ENCODE measurements around the gene N4BP3.
"Not testable (repeated sequence)": the region's sequence is repeated elsewhere in the genome, so short reads cannot be mapped to it uniquely, and the experiment has no call there.

The N4BP3 gene, protein sequence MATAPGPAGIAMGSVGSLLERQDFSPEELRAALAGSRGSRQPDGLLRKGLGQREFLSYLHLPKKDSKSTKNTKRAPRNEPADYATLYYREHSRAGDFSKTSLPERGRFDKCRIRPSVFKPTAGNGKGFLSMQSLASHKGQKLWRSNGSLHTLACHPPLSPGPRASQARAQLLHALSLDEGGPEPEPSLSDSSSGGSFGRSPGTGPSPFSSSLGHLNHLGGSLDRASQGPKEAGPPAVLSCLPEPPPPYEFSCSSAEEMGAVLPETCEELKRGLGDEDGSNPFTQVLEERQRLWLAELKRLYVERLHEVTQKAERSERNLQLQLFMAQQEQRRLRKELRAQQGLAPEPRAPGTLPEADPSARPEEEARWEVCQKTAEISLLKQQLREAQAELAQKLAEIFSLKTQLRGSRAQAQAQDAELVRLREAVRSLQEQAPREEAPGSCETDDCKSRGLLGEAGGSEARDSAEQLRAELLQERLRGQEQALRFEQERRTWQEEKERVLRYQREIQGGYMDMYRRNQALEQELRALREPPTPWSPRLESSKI

DNA sequence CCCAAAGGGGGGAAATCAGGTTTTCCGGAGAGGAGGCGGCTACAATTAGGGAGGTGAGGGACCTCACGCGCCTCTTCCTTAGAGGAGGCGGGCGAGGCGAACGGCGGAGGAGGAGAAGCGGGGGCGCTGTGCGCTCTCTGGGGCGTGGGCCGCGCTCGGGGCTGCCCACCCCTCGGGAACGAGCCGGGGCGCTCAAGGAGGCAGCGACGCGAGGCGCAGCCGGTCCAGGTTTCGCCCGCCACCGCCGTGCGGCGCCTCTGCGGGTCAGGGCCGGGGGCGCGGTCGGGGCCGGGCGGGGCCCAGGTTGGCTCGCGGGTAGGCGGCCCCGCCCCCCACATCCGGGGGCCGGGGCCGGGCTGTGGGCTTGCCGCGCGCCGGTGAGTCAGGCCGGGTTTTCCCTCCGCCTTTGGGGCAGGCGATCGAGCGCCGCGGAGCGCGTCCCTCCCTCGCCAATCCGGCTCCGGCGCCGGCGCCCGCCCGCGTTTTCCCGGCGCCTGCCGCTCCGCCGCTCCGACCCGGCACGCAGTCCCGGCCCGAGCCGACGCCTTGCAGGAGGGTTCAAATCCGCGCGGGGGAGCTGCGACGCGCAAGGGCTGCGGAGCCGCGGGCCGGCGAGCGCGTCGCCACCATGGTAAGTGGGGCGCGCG lies at the start of gene N4BP3:
N4BP3 (plus strand) TSS at position 392 of the 647 bp plus-strand sequence. CDS start 6,052 bp downstream, outside the sequence.
- DNase-seq (ENCODE audit: low read depth): no peak

DNA sequence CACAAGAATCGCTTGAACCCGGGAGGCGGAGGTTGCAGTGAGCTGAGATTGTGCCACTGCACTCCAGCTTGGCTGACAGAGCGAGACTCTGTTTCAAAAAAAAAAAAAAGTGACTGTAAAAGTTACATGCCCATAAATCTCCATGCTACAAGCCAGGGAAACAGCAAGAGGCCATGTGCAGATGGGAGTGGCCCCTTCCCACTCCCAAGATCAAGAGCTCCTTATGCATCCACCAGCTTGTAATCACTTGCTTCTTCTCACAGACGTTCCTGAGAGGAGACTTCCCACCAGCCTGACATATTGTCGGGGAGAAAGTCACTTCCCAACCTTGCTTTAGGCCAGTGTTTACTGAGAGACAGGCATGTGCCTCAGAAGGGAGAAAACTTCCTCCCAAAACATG lies 45.6 kb upstream of the N4BP3 start:
- no peak for DNase-seq (ENCODE audit: low read depth)

DNA sequence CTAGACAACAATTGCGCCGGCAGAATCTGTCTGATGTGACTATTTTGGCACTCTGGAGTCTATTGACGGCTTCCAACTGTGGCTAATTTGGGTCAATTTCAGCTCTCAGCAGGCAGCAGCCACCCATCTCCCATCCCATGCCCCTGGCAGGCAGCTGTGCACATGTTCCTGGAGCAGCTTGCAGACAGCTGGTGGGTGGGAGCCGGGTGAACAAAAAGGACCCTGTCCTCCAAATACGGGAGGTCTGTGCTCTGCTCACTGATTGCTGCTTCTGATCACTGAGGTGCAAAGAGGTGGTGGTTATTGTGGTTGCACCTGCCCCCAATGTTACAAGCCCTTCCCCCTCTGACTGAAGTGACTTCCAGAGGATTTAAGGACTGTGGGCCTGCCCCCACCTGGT lies 45.0 kb upstream of the N4BP3 start:
- no peak for DNase-seq (ENCODE audit: low read depth)

DNA sequence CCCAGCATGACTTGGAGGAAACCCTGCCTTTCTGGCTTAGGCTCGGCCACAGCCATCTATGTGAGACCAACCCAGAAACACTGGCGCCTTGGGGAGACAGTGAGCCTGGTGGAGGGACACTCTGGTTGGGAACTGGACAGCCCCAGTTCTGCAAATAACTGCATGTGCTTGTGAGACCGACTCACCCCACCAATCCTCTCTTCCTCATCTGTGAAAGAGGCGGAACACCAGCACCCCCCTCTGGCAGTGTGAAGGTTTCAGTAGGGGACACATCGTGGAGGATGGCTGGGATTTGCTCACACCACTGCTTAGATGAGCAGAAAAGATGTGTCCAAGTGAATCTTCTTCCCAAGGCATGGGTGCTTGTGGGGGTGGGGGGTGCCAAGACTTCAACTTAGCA lies 43.4 kb upstream of the N4BP3 start:
- no peak for DNase-seq (ENCODE audit: low read depth)

DNA sequence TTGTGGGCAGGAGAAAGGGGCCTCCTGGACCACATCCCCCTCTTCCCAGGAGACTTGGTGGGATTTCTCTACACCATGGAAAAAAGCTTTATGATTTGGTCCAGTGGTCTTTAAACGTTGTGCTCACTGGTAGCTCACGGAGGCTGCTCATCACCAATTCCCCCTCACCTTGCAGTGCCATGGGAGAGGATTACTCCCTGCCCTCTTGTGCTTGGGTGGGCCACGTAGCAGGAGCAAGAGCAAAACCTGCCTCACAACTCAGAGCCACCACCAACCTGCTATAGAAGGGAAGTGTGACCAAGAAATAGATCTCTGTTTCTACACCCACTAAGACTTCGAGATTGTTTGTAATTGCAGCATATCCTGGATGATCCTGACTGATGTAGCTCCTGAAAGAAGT lies 42.2 kb upstream of the N4BP3 start:
- no peak for DNase-seq (ENCODE audit: low read depth)

DNA sequence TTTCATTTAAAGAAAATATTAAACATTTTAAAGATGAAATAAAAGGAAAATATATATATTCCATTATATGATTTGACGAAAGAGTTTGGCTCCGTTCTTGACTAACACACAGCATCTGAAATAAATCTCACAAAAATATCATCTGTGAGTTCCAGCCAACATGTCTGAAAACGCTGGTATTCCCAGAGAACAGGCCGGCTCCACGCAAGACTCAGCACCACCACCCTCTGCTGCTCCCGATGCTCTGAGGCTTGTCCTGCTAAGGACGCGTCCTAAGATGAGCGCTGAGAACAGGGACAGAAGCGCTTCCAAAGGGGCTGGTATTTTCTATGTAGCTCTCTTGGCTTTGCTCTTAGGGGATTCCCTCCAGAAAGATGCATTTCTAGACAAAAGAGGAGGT lies 40.6 kb upstream of the N4BP3 start:
- no peak for DNase-seq (ENCODE audit: low read depth)

DNA sequence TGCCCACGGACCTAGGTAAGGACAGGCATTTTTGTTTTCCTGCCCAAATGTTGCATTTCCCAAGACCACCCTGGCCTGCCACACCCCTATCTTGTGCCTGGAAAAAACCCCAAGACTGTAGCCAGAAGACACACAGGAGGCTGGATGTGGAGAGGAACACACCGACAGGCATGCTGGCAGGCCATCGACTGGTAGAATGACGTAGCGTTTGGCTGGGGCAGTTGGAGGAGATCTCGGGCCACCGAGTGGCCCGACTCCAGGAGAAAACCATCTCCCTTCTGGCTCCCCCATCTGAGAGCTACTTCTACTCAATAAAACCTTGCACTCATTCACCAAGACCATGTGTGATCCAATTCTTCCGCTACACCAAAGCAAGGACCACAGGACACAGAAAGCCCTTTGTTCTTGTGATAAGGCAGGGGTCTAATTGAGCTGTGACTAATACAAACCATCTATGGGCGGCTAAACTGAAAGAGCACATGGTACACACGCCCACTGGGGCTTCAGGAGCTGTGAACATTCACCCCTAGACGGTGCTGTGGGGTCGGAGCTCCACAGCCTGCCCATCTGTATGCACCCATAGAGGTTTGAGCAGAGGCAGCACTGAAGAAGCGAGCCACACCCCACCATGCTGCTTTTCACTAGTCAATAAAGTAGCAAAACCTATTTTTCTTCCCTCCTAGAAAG lies 38.9 kb upstream of the N4BP3 start:
- no peak for DNase-seq (ENCODE audit: low read depth)

DNA sequence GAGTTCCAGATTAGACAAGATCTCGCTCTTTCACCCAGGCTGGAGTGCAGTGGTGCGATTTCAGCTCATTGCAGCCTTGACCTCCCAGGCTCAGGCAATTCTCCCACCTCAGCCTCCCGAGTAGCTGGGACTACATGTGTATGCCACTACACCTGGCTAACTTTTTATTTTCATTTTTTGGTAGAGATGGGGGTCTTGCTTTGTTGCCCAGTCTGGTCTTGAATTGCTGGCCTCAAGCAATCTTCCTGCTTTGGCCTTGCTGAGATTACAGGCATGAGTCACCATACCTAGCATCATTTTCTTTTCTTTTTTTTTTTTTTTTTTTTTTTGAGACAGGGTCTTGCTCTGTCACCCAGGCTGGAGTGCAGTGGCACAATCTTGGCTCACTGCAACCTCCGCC lies 36.4 kb upstream of the N4BP3 start:
- not testable (repeated sequence) for DNase-seq (ENCODE audit: low read depth)

DNA sequence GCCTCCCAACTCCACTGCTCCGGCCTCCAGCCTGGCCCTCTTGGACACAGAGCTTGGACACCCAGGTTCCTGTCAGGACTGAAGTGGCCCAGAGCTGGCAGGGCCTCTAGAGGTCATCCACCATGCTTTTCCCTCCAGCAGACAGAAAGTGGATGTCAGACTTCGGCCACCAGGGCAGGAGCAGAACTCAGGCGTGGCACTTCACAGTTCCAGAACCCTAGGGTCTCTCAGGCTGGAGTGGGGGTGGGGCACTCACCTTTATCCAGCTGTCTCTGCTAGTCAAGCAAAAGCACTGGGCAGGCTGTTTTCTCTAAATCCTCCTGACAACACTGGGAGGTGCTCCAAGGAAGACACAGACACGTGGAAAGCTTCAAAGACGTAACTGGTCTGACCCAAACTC lies 35.6 kb upstream of the N4BP3 start:
- DNase-seq (ENCODE audit: low read depth): no peak

DNA sequence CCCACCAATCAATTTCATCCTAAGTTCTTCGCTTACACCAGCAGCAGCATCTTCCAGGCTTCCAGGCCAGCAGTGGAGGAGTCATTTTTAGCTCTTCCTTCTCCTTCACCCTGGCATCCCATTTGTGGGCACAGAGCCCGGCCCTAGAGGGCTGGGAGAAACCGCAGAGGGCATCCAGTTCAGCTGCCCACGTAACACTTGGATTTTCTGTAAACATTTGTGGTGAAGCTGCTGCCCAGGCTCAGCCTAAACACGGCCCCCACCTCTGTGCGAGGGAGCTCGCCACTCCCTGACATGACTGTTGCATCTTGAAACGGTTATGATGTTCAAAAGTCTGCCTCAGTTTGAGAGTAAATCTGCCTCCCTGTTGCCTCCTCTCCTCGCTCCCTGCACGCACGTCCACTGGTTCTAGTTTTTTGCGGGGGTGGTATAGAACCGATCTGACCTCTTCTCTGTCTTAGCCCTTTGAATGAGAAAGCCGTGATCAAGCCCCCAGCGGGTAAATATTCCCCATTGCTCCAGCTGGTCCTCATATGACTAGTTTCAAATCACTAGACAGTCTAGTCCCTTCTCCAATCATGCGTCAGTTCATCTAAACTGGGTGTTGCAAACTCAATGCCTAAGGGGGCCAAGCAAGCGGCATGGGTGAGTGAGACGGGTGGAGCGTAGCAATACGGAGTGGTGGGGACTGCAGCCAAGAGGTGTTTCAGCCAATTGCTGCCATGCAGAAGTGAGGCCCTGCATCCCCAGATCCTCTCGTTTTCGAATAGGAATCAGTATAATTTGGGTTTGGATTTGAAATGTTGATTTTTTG lies 34.9 kb upstream of the N4BP3 start:
- peak; percentile 71 for DNase-seq (ENCODE audit: low read depth)

DNA sequence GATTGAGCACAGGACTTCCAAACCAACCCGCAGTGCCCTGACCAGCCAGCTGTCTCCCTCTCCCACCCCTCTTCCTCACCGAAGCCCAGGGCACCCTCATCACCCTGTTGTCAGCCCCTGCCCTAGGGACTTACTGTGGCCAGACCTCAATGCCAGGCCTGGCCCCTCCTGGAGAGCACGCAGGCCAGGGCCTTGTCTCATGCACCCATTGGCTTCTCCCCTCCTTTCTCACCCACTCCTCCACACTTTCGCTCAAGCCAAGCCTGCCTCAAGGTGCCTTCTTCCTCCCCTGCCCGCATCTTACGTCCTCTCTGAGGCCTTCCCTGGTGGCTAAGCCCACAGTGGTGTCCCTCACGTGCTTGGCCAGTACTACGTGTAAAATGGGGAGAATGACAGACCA lies 33.3 kb upstream of the N4BP3 start:
- no peak for DNase-seq (ENCODE audit: low read depth)

DNA sequence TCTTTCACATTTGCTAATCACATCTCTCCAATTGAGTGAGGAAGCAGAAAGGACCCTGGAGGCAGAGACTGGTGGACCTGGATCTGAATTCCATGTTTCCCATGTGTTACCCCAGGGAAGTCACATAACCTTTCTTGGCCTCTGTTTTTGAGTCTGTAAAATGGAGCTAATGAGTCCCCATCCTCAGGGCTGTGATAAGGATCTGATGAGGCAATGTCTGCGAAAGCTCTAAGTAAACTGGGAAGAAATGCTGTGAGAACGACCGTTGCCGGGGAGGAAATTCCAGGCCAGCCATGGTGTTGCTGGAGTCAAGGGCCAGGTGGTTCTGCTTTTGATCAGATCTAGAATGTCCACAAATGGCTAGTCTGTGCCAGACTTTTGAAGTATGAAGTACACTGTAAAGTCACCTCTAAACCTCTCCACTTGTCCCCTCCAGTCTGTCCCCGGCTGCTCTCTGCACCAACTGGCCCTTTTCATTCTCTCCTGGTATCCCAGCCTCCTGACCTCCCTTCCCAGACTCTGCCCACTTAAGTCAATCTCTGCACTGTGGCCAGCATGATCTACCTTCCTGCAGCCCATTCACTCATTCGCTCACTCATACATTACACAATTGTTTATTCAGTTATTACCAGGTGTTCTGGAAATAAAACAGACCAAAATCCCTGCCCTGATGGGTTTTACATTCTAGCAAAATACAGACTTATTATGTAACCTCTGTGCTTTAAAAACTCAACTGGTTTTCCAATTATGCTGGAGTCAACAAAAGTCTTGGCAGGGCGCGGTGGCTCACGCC lies 32.5 kb upstream of the N4BP3 start:
- no peak for DNase-seq (ENCODE audit: low read depth)

DNA sequence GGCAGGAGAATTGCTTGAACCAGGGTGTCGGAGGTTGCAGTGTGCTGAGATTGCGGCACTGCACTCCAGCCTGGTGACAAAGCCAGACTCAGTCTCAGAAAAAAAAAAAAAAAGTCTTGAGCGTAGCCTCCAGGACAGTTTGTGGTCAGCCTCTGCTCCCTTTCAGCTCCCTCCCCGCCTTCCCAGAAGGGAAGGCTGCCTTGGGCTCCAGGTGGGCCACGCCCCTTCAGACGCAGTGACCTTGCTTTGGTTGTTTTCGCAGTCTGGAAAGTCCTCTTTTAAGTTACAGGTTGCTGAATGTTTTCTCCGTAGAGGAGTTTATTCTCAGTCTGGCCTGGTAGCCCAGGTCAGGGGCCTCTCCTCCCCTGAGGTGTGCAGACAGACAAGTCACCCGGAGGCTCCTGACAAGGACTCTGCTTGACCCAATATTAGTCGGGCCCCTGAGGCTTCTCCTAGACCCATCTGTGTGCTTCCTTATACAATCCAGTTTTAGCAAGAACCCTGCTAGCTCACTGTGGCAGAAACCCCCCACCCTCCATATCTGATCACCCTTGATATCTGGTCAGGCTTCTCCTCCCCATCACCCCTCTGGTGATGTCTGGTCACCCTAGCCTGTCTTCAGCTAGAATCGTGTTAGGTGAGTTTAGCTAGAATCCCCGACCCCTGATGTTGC lies 31.6 kb upstream of the N4BP3 start:
- DNase-seq (ENCODE audit: low read depth): no peak

DNA sequence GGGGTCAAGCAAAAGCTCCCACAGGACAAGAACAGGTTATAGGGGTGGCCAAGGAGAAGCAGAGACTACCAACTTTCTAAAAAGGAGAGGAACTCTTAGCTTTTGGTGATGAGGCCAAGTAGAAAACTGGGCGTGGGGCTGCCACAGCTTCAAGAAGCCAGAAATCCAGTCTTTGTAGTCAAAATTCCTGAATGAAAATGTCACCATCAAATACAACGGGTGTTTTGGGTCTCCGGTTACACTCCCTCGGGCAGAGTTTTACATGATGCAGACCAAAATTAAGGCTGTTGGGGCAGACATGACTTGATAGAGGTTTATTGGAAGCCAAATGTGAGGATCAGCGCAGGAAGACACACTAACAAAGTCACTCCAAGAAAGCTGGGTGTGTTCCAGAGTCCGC lies 29.4 kb upstream of the N4BP3 start:
- no peak for DNase-seq (ENCODE audit: low read depth)

DNA sequence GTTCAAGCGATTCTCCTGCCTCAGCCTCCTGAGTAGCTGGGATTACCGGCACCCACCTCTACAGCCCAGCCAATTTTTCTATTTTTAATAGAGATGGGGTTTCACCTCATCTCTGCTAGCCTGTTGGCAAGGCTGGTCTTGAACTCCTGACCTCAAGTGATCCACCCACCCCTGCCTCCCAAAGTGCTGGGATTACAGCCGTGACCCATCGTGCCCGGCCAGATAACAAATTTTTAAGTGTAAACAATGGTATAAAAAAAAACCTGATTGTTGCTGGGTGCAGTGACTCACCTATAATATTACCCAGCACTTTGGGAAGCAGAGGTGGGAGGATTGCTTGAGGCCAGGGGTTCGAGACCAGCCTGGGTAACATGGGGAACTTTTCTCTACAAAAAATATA lies 28.0 kb upstream of the N4BP3 start:
- no peak for DNase-seq (ENCODE audit: low read depth)

DNA sequence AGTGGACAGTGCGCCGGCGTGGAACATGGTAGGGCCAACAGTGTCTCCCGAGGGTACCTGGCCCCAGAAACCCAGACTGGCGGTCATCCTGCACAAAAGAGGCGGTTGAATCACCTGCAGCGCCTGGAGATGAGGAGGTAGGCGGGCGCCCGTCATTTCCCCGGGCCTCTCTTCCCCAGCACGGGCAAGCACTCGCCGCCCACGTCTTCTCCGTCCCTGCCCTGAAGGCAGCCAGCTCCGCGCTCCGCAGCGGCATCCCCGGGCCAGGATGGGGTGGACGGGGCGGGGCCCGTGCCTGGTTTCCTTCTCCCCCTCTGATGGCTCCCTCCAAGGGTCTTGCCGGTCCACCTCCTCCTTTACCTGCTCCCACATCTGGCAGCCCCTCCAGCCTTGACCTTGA lies 27.1 kb upstream of the N4BP3 start:
- no peak for DNase-seq (ENCODE audit: low read depth)

DNA sequence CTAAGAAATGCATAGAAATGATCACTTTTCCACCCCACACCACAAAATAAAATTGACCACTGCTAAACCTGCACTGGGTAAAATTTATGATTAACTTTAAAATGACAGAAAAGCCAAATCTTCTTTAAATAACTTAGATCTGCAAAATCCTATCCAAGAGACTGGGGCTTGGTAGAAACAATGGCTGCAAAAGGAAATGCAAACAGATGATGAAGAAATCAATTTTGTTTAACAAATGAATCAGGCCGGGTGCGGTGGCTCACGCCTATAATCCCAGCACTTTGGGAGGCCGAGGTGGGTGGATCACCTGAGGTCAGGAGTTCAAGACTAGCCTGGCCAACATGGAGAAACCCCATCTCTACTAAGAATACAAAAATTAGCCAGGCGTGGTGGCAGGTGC lies 26.1 kb upstream of the N4BP3 start:
- not testable (repeated sequence) for DNase-seq (ENCODE audit: low read depth)

DNA sequence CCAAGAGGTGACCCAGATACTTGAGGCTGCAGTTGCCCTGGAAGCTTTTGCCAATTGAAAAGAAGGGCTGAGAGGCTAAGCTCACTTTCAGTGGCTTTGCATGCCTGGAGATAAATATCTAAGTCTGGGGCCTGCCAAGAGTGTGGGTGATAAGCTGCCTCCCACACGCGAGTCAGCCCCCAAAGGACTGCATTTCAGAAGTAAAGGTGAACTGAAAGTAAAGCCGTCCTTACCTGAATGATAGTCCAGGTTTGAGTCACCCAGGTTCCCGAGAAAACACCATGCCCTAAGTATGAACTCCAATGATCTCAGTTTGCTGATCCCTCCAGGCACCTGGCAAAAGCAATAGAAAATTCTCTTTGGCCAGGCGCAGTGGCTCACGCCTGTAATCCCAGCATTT lies 22.5 kb upstream of the N4BP3 start:
- DNase-seq (ENCODE audit: low read depth): no peak

DNA sequence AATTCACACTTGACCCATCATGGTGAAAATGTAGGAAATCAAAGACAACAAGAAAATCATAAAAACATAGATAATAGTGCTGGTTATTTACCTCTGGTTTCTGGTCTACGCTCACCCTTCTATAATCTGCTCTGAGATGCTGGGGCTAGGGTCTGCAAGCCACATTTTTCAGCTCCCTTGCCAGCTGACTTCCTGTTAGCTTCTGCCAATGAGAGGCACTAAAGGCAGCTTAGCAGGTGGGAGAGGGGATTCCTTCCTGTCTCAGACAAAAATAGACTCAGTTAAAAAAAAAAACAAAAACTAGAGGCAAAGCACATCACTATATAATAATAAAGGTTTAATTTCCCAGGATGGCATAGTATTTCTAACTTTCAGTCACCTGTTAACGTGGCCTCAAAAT lies 20.2 kb upstream of the N4BP3 start:
- DNase-seq (ENCODE audit: low read depth): no peak

DNA sequence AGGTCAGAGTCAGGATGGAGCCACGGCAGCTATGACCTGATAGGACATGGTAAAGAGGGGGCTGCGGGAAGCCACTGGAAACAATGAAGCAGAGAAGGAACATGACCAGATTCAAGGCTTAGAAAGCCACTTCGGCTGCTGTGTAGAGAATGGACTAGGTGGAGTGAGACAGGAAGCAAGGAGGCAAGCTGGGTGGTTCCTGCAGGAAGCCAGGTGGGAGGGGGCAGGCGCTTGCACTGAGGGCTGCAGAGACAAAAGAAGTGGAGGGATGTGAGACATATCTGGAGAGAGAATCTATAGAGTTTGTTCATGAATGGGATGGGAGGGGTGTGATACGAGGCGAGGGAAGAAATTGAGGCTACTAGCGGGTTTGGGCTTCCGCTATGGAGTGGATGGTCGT lies 19.0 kb upstream of the N4BP3 start:
- no peak for DNase-seq (ENCODE audit: low read depth)

DNA sequence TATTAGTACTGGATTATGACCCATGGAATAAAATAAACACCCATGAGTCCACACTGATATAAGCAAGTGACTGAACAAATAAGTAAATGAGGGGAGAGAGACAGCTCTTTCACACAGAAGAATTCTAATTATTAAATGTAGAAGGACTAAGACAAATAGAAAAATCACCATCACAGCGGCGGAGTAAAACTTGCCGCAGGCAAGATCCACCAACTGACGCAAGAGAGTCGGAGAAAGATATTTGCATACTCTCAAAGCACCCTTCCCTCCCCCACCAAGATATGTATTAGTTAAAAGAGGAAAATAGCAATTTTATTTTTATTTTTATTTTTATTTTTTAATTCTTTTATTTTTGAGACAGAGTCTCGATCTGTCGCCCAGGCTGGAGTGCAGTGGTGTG lies 14.6 kb upstream of the N4BP3 start:
- DNase-seq (ENCODE audit: low read depth): no peak
